ENCODE results near the gene RENBP.

The RENBP gene

DNA sequence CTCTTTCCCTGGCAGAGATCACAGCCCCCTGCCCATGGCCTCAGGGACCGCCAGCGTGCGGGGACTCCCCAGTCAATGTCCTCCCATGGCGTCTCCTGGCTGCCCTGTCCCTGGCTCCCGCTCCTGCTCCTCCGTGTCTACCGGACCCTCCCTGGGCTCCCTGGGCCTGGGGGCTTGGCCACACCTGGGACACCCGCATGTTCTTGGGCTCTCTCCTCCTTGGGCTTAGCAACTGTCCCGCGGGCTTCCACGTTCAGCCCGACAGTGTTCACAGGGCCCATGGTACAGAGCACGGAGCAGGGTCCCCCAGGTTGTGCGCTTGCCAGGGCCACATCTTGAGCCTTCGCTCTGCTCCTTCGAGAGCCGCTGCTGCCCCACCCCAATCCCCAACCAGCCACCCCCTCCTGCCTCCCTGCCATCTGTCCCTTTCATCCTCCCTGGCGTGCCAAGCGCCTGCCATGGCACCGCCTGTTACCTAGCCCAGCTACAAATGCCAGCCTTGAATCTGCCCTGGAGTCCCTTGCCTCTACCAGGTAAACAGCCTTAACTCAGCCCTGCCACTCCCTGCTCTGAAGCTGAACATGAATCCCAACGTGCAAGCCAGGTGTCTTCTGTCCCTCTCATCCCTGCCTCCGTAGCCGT is 36.1 kb downstream of the RENBP start:
- H3K36me3 ChIP-seq (ENCODE audit: insufficient read depth, low read length), result peaks cover 12% of the 10 kb centered on the region; the same call in 1 of the 2 replicates
- H3K27me3 ChIP-seq (ENCODE audit: insufficient read depth, low read length, poor library complexity, severe bottlenecking), result no peaks in the 10 kb centered on the region
- H3K9me2 ChIP-seq (replicated peaks; ENCODE audit: low read depth, low read length), result no peaks in the 10 kb centered on the region
- no peak overlapping the region for H2AFZ ChIP-seq (ENCODE audit: low read length)
- H3K4me2 ChIP-seq (ENCODE audit: low read depth, low read length, poor library complexity, severe bottlenecking), result no peak overlapping the region
- no peaks in the 10 kb centered on the region for H3K9me3 ChIP-seq (ENCODE audit: insufficient read depth, low read depth, low read length)
- H3K9ac ChIP-seq (ENCODE audit: low read depth, low read length, poor library complexity, severe bottlenecking), result no peak overlapping the region
- no peaks in the 10 kb centered on the region for H3K79me2 ChIP-seq (ENCODE audit: insufficient read depth, low read length)
- no peaks in the 10 kb centered on the region for H4K20me1 ChIP-seq (ENCODE audit: insufficient read depth, low read length, poor library complexity, severe bottlenecking)
- no peaks in the 10 kb centered on the region for H3K4me1 ChIP-seq (ENCODE audit: insufficient read depth, low read length, poor library complexity, severe bottlenecking)
- H3F3A ChIP-seq (ENCODE audit: low read depth), result no peaks in the 10 kb centered on the region
- no peak overlapping the region for H3K4me3 ChIP-seq (ENCODE audit: low read length, poor library complexity, severe bottlenecking)
- TF ChIP-seq, protein P1, sequence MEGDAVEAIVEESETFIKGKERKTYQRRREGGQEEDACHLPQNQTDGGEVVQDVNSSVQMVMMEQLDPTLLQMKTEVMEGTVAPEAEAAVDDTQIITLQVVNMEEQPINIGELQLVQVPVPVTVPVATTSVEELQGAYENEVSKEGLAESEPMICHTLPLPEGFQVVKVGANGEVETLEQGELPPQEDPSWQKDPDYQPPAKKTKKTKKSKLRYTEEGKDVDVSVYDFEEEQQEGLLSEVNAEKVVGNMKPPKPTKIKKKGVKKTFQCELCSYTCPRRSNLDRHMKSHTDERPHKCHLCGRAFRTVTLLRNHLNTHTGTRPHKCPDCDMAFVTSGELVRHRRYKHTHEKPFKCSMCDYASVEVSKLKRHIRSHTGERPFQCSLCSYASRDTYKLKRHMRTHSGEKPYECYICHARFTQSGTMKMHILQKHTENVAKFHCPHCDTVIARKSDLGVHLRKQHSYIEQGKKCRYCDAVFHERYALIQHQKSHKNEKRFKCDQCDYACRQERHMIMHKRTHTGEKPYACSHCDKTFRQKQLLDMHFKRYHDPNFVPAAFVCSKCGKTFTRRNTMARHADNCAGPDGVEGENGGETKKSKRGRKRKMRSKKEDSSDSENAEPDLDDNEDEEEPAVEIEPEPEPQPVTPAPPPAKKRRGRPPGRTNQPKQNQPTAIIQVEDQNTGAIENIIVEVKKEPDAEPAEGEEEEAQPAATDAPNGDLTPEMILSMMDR (conservative IDR thresholded peaks at IDR 0.05; ENCODE audit: low read length), result no peak
- no peak for TF ChIP-seq EZH2phosphoT487 (IDR thresholded peaks at IDR 0.05; ENCODE audit: borderline replicate concordance)

DNA sequence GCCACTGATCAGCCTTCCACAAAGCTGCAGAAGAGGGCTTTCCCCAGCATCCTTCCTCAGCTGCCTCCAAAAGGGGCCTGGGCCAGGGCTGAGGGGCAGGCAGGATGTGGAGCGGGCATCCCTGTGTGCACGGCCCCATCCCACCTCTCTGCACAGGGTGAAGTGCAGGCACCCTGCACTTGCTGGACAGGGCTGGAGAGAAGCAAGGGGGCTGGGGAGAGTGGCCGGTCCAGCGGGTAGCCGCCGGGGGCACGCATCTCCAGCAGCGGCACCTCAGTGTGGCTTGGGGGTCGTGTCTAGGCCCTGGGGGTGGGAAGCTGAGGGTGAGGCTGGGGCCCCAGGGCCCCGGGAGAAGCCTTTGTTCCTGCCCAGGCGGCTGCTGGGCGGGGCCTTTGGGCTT is 37.0 kb downstream of the RENBP start:
- H3K27me3 ChIP-seq (ENCODE audit: insufficient read depth, low read length, poor library complexity, severe bottlenecking), result no peaks in the 10 kb centered on the region
- TF ChIP-seq, protein P1 (conservative IDR thresholded peaks at IDR 0.05; ENCODE audit: low read length), result no peak
- no peak for TF ChIP-seq EZH2phosphoT487 (IDR thresholded peaks at IDR 0.05; ENCODE audit: borderline replicate concordance)
- peaks cover 4% of the 10 kb centered on the region; the same call in 1 of the 2 replicates for H3K36me3 ChIP-seq (ENCODE audit: insufficient read depth, low read length)
- no peak overlapping the region for H3K9ac ChIP-seq (ENCODE audit: low read depth, low read length, poor library complexity, severe bottlenecking)
- H3K9me3 ChIP-seq (ENCODE audit: insufficient read depth, low read depth, low read length), result no peaks in the 10 kb centered on the region
- no peak overlapping the region for H2AFZ ChIP-seq (ENCODE audit: low read length)
- H4K20me1 ChIP-seq (ENCODE audit: insufficient read depth, low read length, poor library complexity, severe bottlenecking), result no peaks in the 10 kb centered on the region
- no peak overlapping the region for H3K4me2 ChIP-seq (ENCODE audit: low read depth, low read length, poor library complexity, severe bottlenecking)
- peaks cover 6% of the 10 kb centered on the region for H3K4me1 ChIP-seq (ENCODE audit: insufficient read depth, low read length, poor library complexity, severe bottlenecking)
- no peaks in the 10 kb centered on the region for H3K79me2 ChIP-seq (ENCODE audit: insufficient read depth, low read length)
- no peak overlapping the region for H3K4me3 ChIP-seq (ENCODE audit: low read length, poor library complexity, severe bottlenecking)
- H3F3A ChIP-seq (ENCODE audit: low read depth), result no peaks in the 10 kb centered on the region
- no peaks in the 10 kb centered on the region for H3K9me2 ChIP-seq (replicated peaks; ENCODE audit: low read depth, low read length)

DNA sequence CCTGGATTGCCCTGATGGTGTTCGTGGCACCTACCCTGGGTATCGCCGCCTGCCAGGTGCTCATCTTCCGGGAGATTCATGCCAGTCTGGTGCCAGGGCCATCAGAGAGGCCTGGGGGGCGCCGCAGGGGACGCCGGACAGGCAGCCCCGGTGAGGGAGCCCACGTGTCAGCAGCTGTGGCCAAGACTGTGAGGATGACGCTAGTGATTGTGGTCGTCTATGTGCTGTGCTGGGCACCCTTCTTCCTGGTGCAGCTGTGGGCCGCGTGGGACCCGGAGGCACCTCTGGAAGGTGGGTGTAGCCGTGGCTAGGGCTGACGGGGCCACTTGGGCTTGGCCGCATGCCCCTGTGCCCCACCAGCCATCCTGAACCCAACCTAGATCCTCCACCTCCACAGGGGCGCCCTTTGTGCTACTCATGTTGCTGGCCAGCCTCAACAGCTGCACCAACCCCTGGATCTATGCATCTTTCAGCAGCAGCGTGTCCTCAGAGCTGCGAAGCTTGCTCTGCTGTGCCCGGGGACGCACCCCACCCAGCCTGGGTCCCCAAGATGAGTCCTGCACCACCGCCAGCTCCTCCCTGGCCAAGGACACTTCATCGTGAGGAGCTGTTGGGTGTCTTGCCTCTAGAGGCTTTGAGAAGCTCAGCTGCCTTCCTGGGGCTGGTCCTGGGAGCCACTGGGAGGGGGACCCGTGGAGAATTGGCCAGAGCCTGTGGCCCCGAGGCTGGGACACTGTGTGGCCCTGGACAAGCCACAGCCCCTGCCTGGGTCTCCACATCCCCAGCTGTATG is 38.1 kb downstream of the RENBP start:
- no peaks in the 10 kb centered on the region for H3F3A ChIP-seq (ENCODE audit: low read depth)
- TF ChIP-seq, protein P1 (conservative IDR thresholded peaks at IDR 0.05; ENCODE audit: low read length), result no peak
- no peak for TF ChIP-seq EZH2phosphoT487 (IDR thresholded peaks at IDR 0.05; ENCODE audit: borderline replicate concordance)
- no peaks in the 10 kb centered on the region for H3K9me2 ChIP-seq (replicated peaks; ENCODE audit: low read depth, low read length)
- no peaks in the 10 kb centered on the region for H3K79me2 ChIP-seq (ENCODE audit: insufficient read depth, low read length)
- H3K4me1 ChIP-seq (ENCODE audit: insufficient read depth, low read length, poor library complexity, severe bottlenecking), result peaks cover 17% of the 10 kb centered on the region
- no peaks in the 10 kb centered on the region for H3K9me3 ChIP-seq (ENCODE audit: insufficient read depth, low read depth, low read length)
- no peaks in the 10 kb centered on the region for H4K20me1 ChIP-seq (ENCODE audit: insufficient read depth, low read length, poor library complexity, severe bottlenecking)
- H3K4me3 ChIP-seq (ENCODE audit: low read length, poor library complexity, severe bottlenecking), result no peak overlapping the region
- no peak overlapping the region for H2AFZ ChIP-seq (ENCODE audit: low read length)
- H3K27me3 ChIP-seq (ENCODE audit: insufficient read depth, low read length, poor library complexity, severe bottlenecking), result no peaks in the 10 kb centered on the region
- H3K36me3 ChIP-seq (ENCODE audit: insufficient read depth, low read length), result no peaks in the 10 kb centered on the region
- H3K4me2 ChIP-seq (ENCODE audit: low read depth, low read length, poor library complexity, severe bottlenecking), result no peak overlapping the region
- no peak overlapping the region for H3K9ac ChIP-seq (ENCODE audit: low read depth, low read length, poor library complexity, severe bottlenecking)
